GM23338 (cell line): ENCODE measurements around the gene HSPG2. TPM values are rescaled to one million over a fixed set of nuclear protein-coding genes. Genes with fewer than 3 reads are reported as not detected.

Experiments used
- ATAC-seq: fragments of 200-7000 bp; cut with Tn5 transposase; 3 replicates; pipeline ENCODE4 v1.9.1; 2020
- DNase-seq: peaks from one replicate; pipeline ENCODE4 v3.0.0-alpha.2; 2015; ENCODE audit warnings: low spot score
- H2AFZ ChIP-seq: fragments of 200-600 bp; sonication (generic); 2 replicates; pipeline ENCODE4 v1.8.0; 2016; ENCODE audit warnings: antibody characterized with exemption, mild to moderate bottlenecking, moderate library complexity
- H3F3A ChIP-seq: fragments of 200-600 bp; sonication (generic); replicated peaks from 2 replicates; pipeline ENCODE4 v1.8.0; 2017; ENCODE audit warnings: antibody characterized with exemption, mixed run types, low read depth
- H3K27ac ChIP-seq: fragments of 200-600 bp; sonication (generic); 2 replicates; pipeline ENCODE4 v1.6.1; 2016; ENCODE audit warnings: low read depth
- H3K27me3 ChIP-seq: fragments of 200-600 bp; sonication (generic); 2 replicates; pipeline ENCODE4 v1.8.0; 2016; ENCODE audit warnings: mild to moderate bottlenecking, mixed run types, moderate library complexity; ENCODE audit not compliant: insufficient read depth
- H3K36me3 ChIP-seq: fragments of 200-600 bp; sonication (generic); 2 replicates; pipeline ENCODE4 v1.8.0; 2016; ENCODE audit warnings: mild to moderate bottlenecking; ENCODE audit not compliant: insufficient read depth
- H3K4me1 ChIP-seq: fragments of 200-600 bp; sonication (generic); 2 replicates; pipeline ENCODE4 v1.8.0; 2016; ENCODE audit warnings: mild to moderate bottlenecking, moderate library complexity; ENCODE audit not compliant: insufficient read depth
- H3K4me2 ChIP-seq: fragments of 200-600 bp; sonication (generic); 2 replicates; pipeline ENCODE4 v1.7.1; 2017; ENCODE audit warnings: mixed run types
- H3K4me3 ChIP-seq: fragments of 200-600 bp; sonication (generic); 2 replicates; pipeline ENCODE4 v1.6.1; 2016; ENCODE audit warnings: mixed run types
- H3K79me2 ChIP-seq: fragments of 200-600 bp; sonication (generic); replicated peaks from 2 replicates; pipeline ENCODE4 v1.8.0; 2017; ENCODE audit warnings: mild to moderate bottlenecking; ENCODE audit not compliant: insufficient read depth
- H3K9me2 ChIP-seq: fragments of 200-600 bp; sonication (generic); 2 replicates; pipeline ENCODE4 v1.8.0; 2017; ENCODE audit not compliant: insufficient read depth
- H4K20me1 ChIP-seq: fragments of 200-600 bp; sonication (generic); replicated peaks from 2 replicates; pipeline ENCODE4 v1.8.0; 2017; ENCODE audit warnings: mild to moderate bottlenecking; ENCODE audit not compliant: insufficient read depth
- H3K27ac Mint-ChIP-seq: 2 replicates; pipeline ENCODE4 v1.8.0; 2020; ENCODE audit warnings: inconsistent platforms, mild to moderate bottlenecking, moderate library complexity, mixed read lengths
- H3K27me3 Mint-ChIP-seq: 3 replicates; pipeline ENCODE4 v1.8.0; 2022; ENCODE audit warnings: low read depth, mild to moderate bottlenecking, moderate library complexity, mixed read lengths, inconsistent platforms; ENCODE audit not compliant: insufficient read depth, poor library complexity
- H3K36me3 Mint-ChIP-seq: 3 replicates; pipeline ENCODE4 v1.8.0; 2021; ENCODE audit warnings: low read depth, mild to moderate bottlenecking, inconsistent platforms, moderate library complexity, mixed read lengths
- H3K4me1 Mint-ChIP-seq: 3 replicates; pipeline ENCODE4 v1.8.0; 2020; ENCODE audit warnings: mild to moderate bottlenecking, inconsistent platforms, mixed read lengths
- H3K4me3 Mint-ChIP-seq: 3 replicates; pipeline ENCODE4 v1.8.0; 2021; ENCODE audit warnings: moderate library complexity, mild to moderate bottlenecking, inconsistent platforms, mixed read lengths
- H3K9me3 Mint-ChIP-seq: 3 replicates; pipeline ENCODE4 v1.8.0; 2020; ENCODE audit warnings: moderate library complexity, mild to moderate bottlenecking, inconsistent platforms, mixed read lengths
- CREB1 ChIP-seq: fragments of 250-450 bp; sonication (Bioruptor Pico); IDR thresholded peaks from 2 replicates; pipeline ENCODE4 v1.5.0; 2020; ENCODE audit warnings: low read depth, mild to moderate bottlenecking, moderate library complexity
- ETS1 ChIP-seq: IDR thresholded peaks from 2 replicates; pipeline ENCODE4 v1.6.1; 2016; ENCODE audit warnings: antibody characterized with exemption
- EZH2 ChIP-seq: fragments of 200-600 bp; sonication (generic); IDR thresholded peaks from one replicate; pipeline ENCODE4 v1.8.0; 2017; ENCODE audit warnings: antibody characterized with exemption, mild to moderate bottlenecking, low read depth; ENCODE audit not compliant: unreplicated experiment
- EZH2phosphoT487 ChIP-seq: fragments of 200-600 bp; sonication (generic); IDR thresholded peaks from one replicate; pipeline ENCODE4 v1.8.1; 2018; ENCODE audit warnings: antibody characterized with exemption; ENCODE audit not compliant: unreplicated experiment
- JUNB ChIP-seq: IDR thresholded peaks from one replicate; pipeline ENCODE4 v1.6.1; 2016; ENCODE audit warnings: antibody characterized with exemption; ENCODE audit not compliant: unreplicated experiment
- NANOG ChIP-seq: IDR thresholded peaks from 2 replicates; pipeline ENCODE4 v1.6.1; 2016; ENCODE audit warnings: antibody characterized with exemption, borderline replicate concordance
- POLR2AphosphoS5 ChIP-seq: IDR thresholded peaks from 2 replicates; pipeline ENCODE4 v1.6.1; 2016; ENCODE audit warnings: antibody characterized with exemption, low read depth
- REST ChIP-seq: IDR thresholded peaks from one replicate; pipeline ENCODE4 v1.6.1; 2018; ENCODE audit warnings: antibody characterized with exemption; ENCODE audit not compliant: unreplicated experiment
- STAT1 ChIP-seq: IDR thresholded peaks from one replicate; pipeline ENCODE4 v1.6.1; 2016; ENCODE audit warnings: antibody characterized with exemption; ENCODE audit not compliant: unreplicated experiment
- ZNF114 ChIP-seq: fragments of 250-450 bp; sonication (Bioruptor Pico); IDR thresholded peaks from 2 replicates; pipeline ENCODE4 v1.5.0; 2020; ENCODE audit warnings: mild to moderate bottlenecking, moderate library complexity
- ZNF331 ChIP-seq: fragments of 250-450 bp; sonication (Bioruptor Pico); IDR thresholded peaks from 2 replicates; pipeline ENCODE4 v1.5.0; 2020; ENCODE audit warnings: low read depth, mild to moderate bottlenecking, moderate library complexity
- polyA plus RNA-seq: library from polyadenylated mRNA; unstranded; fragments of >200 nt; fragmentation: Nextera tagmentation; extraction: Ambion mirVana; gene quantifications from 2 replicates; pipeline ENCODE4 v1.2.1, GENCODE V29; 2016
- total RNA-seq: library from RNA; depleted of rRNA; stranded (reverse); fragments of >200 nt; shearing (Covaris generic); gene quantifications from 2 replicates; pipeline ENCODE4 v1.2.3, GENCODE V29; 2014
- TF ChIP-seq, protein P1 (sequence below), 2 experiments: fragments of 200-600 bp in 1 of 2; sonication (generic) in 1 of 2; conservative IDR thresholded peaks; 2 replicates each; pipeline versions ENCODE4 v1.5.1 to v1.6.1; 2016 to 2017; ENCODE audit warnings: antibody characterized with exemption in 2 of 2, low read depth in 2 of 2, mild to moderate bottlenecking in 2 of 2, moderate library complexity in 1 of 2
- TF ChIP-seq, protein P2 (sequence below): fragments of 250-450 bp; sonication (Bioruptor Pico); IDR thresholded peaks from 2 replicates; pipeline ENCODE4 v1.5.0; 2020; ENCODE audit warnings: mild to moderate bottlenecking, moderate library complexity

Gene HSPG2
- total and polyA plus RNA-seq, 2 experiments from 2014 or later, result 14.9 to 70.8 TPM

DNA sequence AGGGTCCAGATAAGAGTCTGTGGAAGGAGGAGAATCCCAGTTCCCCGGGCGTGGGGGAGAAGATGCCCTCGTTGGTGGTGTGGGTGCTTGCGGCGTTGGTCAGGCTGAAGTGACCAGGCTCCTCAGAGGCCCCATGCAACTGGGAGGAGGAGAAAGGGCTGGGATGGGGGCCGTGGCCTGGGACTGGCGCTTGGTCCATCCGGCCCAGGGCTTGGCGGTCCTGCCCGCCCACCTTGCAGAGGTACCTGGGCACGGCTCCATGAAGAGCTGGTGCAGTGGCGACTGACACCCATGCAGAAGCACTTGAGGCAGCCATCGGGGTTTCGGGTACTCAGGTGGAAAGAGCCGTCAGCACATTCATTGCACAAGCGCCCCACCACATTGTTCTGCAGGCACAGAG is 60.8 kb downstream of the HSPG2 start:
- Mint-ChIP-seq H3K36me3 (peaks cover 40% of the 10 kb centered on the region; the same call in 2 of the 3 replicates), H3K9me3 (no peaks in the 10 kb centered on the region), H3K27ac (no peak overlapping the region)

More for the DNA sequence above, 60.8 kb downstream of the HSPG2 start:
- Histone ChIP-seq H3K4me1 (no peaks in the 10 kb centered on the region), H4K20me1 (no peaks in the 10 kb centered on the region), H3K79me2 (no peaks in the 10 kb centered on the region), H3K27me3 (no peaks in the 10 kb centered on the region), H2AFZ (no peak overlapping the region), H3K9me2 (no peaks in the 10 kb centered on the region), H3K27ac (no peak overlapping the region), H3K4me2 (no peak overlapping the region), H3F3A (no peaks in the 10 kb centered on the region), H3K36me3 (peaks cover 6% of the 10 kb centered on the region), H3K4me3 (no peak overlapping the region)
- no peak for TF ChIP-seq POLR2AphosphoS5
- no peak for TF ChIP-seq CREB1 (CRISPR knock-in tag)
- no peak for TF ChIP-seq ZNF114
- TF ChIP-seq, protein P1, sequence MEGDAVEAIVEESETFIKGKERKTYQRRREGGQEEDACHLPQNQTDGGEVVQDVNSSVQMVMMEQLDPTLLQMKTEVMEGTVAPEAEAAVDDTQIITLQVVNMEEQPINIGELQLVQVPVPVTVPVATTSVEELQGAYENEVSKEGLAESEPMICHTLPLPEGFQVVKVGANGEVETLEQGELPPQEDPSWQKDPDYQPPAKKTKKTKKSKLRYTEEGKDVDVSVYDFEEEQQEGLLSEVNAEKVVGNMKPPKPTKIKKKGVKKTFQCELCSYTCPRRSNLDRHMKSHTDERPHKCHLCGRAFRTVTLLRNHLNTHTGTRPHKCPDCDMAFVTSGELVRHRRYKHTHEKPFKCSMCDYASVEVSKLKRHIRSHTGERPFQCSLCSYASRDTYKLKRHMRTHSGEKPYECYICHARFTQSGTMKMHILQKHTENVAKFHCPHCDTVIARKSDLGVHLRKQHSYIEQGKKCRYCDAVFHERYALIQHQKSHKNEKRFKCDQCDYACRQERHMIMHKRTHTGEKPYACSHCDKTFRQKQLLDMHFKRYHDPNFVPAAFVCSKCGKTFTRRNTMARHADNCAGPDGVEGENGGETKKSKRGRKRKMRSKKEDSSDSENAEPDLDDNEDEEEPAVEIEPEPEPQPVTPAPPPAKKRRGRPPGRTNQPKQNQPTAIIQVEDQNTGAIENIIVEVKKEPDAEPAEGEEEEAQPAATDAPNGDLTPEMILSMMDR (conservative IDR thresholded peaks at IDR 0.05; ENCODE audit: low read depth in 2 of 2), result no peak
- TF ChIP-seq, protein P2, sequence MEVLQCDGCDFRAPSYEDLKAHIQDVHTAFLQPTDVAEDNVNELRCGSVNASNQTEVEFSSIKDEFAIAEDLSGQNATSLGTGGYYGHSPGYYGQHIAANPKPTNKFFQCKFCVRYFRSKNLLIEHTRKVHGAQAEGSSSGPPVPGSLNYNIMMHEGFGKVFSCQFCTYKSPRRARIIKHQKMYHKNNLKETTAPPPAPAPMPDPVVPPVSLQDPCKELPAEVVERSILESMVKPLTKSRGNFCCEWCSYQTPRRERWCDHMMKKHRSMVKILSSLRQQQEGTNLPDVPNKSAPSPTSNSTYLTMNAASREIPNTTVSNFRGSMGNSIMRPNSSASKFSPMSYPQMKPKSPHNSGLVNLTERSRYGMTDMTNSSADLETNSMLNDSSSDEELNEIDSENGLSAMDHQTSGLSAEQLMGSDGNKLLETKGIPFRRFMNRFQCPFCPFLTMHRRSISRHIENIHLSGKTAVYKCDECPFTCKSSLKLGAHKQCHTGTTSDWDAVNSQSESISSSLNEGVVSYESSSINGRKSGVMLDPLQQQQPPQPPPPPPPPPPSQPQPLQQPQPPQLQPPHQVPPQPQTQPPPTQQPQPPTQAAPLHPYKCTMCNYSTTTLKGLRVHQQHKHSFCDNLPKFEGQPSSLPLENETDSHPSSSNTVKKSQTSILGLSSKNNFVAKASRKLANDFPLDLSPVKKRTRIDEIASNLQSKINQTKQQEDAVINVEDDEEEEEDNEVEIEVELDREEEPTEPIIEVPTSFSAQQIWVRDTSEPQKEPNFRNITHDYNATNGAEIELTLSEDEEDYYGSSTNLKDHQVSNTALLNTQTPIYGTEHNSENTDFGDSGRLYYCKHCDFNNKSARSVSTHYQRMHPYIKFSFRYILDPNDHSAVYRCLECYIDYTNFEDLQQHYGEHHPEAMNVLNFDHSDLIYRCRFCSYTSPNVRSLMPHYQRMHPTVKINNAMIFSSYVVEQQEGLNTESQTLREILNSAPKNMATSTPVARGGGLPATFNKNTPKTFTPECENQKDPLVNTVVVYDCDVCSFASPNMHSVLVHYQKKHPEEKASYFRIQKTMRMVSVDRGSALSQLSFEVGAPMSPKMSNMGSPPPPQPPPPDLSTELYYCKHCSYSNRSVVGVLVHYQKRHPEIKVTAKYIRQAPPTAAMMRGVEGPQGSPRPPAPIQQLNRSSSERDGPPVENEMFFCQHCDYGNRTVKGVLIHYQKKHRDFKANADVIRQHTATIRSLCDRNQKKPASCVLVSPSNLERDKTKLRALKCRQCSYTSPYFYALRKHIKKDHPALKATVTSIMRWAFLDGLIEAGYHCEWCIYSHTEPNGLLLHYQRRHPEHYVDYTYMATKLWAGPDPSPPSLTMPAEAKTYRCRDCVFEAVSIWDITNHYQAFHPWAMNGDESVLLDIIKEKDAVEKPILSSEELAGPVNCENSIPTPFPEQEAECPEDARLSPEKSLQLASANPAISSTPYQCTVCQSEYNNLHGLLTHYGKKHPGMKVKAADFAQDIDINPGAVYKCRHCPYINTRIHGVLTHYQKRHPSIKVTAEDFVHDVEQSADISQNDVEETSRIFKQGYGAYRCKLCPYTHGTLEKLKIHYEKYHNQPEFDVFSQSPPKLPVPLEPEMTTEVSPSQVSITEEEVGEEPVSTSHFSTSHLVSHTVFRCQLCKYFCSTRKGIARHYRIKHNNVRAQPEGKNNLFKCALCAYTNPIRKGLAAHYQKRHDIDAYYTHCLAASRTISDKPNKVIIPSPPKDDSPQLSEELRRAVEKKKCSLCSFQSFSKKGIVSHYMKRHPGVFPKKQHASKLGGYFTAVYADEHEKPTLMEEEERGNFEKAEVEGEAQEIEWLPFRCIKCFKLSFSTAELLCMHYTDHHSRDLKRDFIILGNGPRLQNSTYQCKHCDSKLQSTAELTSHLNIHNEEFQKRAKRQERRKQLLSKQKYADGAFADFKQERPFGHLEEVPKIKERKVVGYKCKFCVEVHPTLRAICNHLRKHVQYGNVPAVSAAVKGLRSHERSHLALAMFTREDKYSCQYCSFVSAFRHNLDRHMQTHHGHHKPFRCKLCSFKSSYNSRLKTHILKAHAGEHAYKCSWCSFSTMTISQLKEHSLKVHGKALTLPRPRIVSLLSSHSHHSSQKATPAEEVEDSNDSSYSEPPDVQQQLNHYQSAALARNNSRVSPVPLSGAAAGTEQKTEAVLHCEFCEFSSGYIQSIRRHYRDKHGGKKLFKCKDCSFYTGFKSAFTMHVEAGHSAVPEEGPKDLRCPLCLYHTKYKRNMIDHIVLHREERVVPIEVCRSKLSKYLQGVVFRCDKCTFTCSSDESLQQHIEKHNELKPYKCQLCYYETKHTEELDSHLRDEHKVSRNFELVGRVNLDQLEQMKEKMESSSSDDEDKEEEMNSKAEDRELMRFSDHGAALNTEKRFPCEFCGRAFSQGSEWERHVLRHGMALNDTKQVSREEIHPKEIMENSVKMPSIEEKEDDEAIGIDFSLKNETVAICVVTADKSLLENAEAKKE (CRISPR knock-in tag), result no peak
- TF ChIP-seq ETS1, result no peak
- TF ChIP-seq STAT1, result no peak
- TF ChIP-seq JUNB, result no peak
- no peak for TF ChIP-seq EZH2phosphoT487
- TF ChIP-seq ZNF331 (CRISPR knock-in tag), result no peak
- no peak for TF ChIP-seq NANOG
- no peak for TF ChIP-seq REST
- TF ChIP-seq EZH2, result no peak
- ATAC-seq, result no peak
- Mint-ChIP-seq H3K4me1 (peaks cover 6% of the 10 kb centered on the region), H3K4me3 (no peak overlapping the region), H3K27me3 (peaks cover 7% of the 10 kb centered on the region)
- no peak for DNase-seq
